ENCODE measurements around the gene MGRN1.

DNA sequence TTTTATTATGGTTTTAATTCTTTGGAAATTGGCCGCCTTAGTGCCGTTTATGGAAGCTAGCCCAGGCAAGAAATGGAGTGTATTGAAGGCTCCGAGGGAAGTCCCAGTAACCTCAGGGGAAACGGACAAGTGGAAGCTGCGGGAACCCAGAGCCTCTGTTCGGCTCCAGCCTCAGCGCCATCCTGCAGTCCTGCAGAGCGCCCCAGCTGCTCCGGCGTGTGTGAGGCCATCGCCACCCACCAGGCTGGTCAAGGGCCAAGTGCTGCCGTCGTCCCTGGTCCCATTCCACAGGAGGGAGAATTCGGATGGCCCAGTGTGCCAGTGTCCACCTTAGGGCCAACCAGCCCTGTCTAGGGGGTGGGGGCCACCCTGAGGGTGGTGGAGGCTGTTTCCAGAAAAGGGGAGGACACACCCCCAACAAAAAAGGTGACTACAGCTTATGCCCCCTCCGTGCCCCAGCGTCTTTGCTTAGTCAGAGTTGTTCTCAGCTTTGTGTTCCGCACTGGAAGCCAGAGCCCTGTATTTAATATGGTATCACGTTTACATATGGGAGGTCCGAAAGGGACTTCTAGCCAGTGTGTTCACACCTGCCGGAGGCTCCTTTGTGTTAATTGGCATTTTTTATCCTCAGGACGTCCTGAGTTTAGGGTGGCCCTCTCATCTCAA lies 13.0 kb downstream of the MGRN1 start:
- TF ChIP-seq CTCF (IDR thresholded peaks at IDR 0.05): no peak
- TF ChIP-seq EZH2 (IDR thresholded peaks at IDR 0.05; ENCODE audit: borderline replicate concordance, insufficient read depth, low read depth, low read length, poor library complexity, severe bottlenecking): no peak

All from B cell (primary cell).